ENCODE measurements around the gene DEAF1. TPM values are rescaled to one million over a fixed set of nuclear protein-coding genes. Genes with fewer than 3 reads are reported as not detected.

The DEAF1 gene
- polyA plus RNA-seq, 1 donor (not counting 4 experiments of a cell fraction or from before 2014, with no cell fraction given) = 8.1 TPM

DNA sequence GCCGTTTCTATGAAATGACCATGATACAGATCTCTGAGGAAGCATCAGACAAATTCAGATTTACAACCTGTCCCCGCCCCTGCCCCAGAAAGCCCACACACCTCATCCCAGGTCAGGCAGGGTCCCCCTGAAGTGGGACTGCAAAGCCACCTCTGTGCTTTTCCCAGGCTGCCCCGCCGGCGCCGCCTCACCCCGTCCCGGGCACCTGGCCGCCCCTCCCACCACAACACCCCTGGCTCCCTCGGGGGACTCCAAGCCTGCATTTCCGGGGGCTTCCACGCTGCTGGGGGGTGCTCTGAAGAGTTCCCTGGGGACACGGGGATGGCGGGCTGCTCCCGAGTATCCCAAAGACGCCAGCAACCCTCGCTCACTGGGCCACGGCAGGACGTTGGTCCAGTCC lies 34.7 kb downstream of the DEAF1 start:
- TF ChIP-seq EZH2 (IDR thresholded peaks at IDR 0.05; ENCODE audit: low read length) = no peak
- TF ChIP-seq, protein P1, sequence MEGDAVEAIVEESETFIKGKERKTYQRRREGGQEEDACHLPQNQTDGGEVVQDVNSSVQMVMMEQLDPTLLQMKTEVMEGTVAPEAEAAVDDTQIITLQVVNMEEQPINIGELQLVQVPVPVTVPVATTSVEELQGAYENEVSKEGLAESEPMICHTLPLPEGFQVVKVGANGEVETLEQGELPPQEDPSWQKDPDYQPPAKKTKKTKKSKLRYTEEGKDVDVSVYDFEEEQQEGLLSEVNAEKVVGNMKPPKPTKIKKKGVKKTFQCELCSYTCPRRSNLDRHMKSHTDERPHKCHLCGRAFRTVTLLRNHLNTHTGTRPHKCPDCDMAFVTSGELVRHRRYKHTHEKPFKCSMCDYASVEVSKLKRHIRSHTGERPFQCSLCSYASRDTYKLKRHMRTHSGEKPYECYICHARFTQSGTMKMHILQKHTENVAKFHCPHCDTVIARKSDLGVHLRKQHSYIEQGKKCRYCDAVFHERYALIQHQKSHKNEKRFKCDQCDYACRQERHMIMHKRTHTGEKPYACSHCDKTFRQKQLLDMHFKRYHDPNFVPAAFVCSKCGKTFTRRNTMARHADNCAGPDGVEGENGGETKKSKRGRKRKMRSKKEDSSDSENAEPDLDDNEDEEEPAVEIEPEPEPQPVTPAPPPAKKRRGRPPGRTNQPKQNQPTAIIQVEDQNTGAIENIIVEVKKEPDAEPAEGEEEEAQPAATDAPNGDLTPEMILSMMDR (optimal IDR thresholded peaks at IDR 0.05 in 1 of 3, IDR thresholded peaks at IDR 0.05 in 1 of 3, conservative IDR thresholded peaks at IDR 0.05 in 1 of 3; ENCODE audit: extremely low read depth in 1 of 3, insufficient read depth in 2 of 3, low read length in 3 of 3) = no peak
- no peak overlapping the region for H3K4me2 ChIP-seq (ENCODE audit: control insufficient read depth, extremely low read depth, insufficient read depth, low read depth, low read length)
- no peak overlapping the region for H2AFZ ChIP-seq (ENCODE audit: control insufficient read depth, low read length)
- no peaks in the 10 kb centered on the region for H3K9me1 ChIP-seq (ENCODE audit: control insufficient read depth, extremely low read depth, insufficient read depth, low read length)
- H3K9ac ChIP-seq (ENCODE audit: control insufficient read depth, extremely low read depth, insufficient read depth, low read length) = no peak overlapping the region
- no peaks in the 10 kb centered on the region for H4K20me1 ChIP-seq (ENCODE audit: control insufficient read depth, extremely low read depth, insufficient read depth, low read length)
- DNase-seq (ENCODE audit: low read depth, low spot score) (no peak), FAIRE-seq (no peak)
- no peak overlapping the region for H3K27ac ChIP-seq (ENCODE audit: control insufficient read depth, insufficient read depth, low read length)
- H3K4me1 ChIP-seq (ENCODE audit: control insufficient read depth, extremely low read depth, insufficient read depth, low read length) = peaks cover 7% of the 10 kb centered on the region
- dilution Hi-C loops (cut with MboI; ENCODE audit: extremely low pct_ligation_motif_present, low sequenced_read_pairs) = no loop called here
- H3K4me3 ChIP-seq (ENCODE audit: control insufficient read depth in 2 of 3, extremely low read depth in 1 of 3, insufficient read depth in 2 of 3, low read depth in 1 of 3, low read length in 3 of 3) = no peak overlapping the region
- H3K9me3 ChIP-seq (ENCODE audit: control insufficient read depth, low read depth, low read length) = no peaks in the 10 kb centered on the region
- peaks cover 8 to 9% of the 10 kb centered on the region in 2 experiments for H3K36me3 ChIP-seq (ENCODE audit: control insufficient read depth in 2 of 2, extremely low read depth in 1 of 2, insufficient read depth in 2 of 2, low read length in 2 of 2)
- H3K79me2 ChIP-seq (ENCODE audit: control insufficient read depth, insufficient read depth, low read length) = peaks cover 2% of the 10 kb centered on the region
- no peaks in the 10 kb centered on the region for H3K27me3 ChIP-seq (ENCODE audit: control insufficient read depth, extremely low read depth, insufficient read depth, low read length)

DNA sequence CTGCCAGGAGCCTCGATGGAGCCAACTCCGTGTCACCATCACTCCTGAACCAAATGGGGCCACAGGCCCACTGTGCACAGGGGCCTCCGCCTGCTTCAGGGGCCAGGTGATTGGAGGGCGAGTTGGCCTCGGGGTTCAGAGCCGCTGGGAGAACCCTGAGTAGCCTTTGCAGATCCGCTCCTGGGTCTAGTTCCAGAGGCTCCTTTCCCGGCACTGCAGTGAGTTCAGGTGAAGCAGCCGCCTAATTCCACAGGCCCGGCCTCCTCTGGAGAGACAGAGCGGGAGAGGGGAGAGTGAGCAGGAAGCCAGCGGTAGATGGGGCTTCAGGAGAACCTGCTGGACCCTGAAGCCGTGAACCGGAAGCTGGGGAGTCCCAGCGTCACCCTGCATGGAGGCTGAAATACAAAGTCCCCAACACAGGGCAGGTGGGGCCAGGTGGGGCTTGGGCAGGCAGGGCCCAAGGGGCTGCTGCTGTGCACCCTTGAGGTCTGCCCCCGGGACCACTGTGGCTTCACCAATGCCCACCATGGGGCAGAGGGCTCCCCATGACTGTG lies 35.4 kb downstream of the DEAF1 start:
- FAIRE-seq = no peak

More for the DNA sequence above, 35.4 kb downstream of the DEAF1 start:
- no peak overlapping the region for H3K4me3 ChIP-seq (ENCODE audit: control insufficient read depth in 2 of 3, extremely low read depth in 1 of 3, insufficient read depth in 2 of 3, low read depth in 1 of 3, low read length in 3 of 3)
- H2AFZ ChIP-seq (ENCODE audit: control insufficient read depth, low read length) = no peak overlapping the region
- H3K9me3 ChIP-seq (ENCODE audit: control insufficient read depth, low read depth, low read length) = no peaks in the 10 kb centered on the region
- H3K4me1 ChIP-seq (ENCODE audit: control insufficient read depth, extremely low read depth, insufficient read depth, low read length) = peaks cover 7% of the 10 kb centered on the region
- no peaks in the 10 kb centered on the region for H3K9me1 ChIP-seq (ENCODE audit: control insufficient read depth, extremely low read depth, insufficient read depth, low read length)
- H3K36me3 ChIP-seq (ENCODE audit: control insufficient read depth in 2 of 2, extremely low read depth in 1 of 2, insufficient read depth in 2 of 2, low read length in 2 of 2) = peaks cover 8 to 9% of the 10 kb centered on the region in 2 experiments
- peaks cover 2% of the 10 kb centered on the region for H3K79me2 ChIP-seq (ENCODE audit: control insufficient read depth, insufficient read depth, low read length)
- TF ChIP-seq, protein P1 (optimal IDR thresholded peaks at IDR 0.05 in 1 of 3, IDR thresholded peaks at IDR 0.05 in 1 of 3, conservative IDR thresholded peaks at IDR 0.05 in 1 of 3; ENCODE audit: extremely low read depth in 1 of 3, insufficient read depth in 2 of 3, low read length in 3 of 3) = no peak
- no peak for TF ChIP-seq EZH2 (IDR thresholded peaks at IDR 0.05; ENCODE audit: low read length)
- dilution Hi-C loops (cut with MboI; ENCODE audit: extremely low pct_ligation_motif_present, low sequenced_read_pairs) = no loop called here
- no peaks in the 10 kb centered on the region for H4K20me1 ChIP-seq (ENCODE audit: control insufficient read depth, extremely low read depth, insufficient read depth, low read length)
- H3K4me2 ChIP-seq (ENCODE audit: control insufficient read depth, extremely low read depth, insufficient read depth, low read depth, low read length) = no peak overlapping the region
- no peaks in the 10 kb centered on the region for H3K27me3 ChIP-seq (ENCODE audit: control insufficient read depth, extremely low read depth, insufficient read depth, low read length)
- H3K9ac ChIP-seq (ENCODE audit: control insufficient read depth, extremely low read depth, insufficient read depth, low read length) = no peak overlapping the region
- H3K27ac ChIP-seq (ENCODE audit: control insufficient read depth, insufficient read depth, low read length) = no peak overlapping the region
- DNase-seq (ENCODE audit: low read depth, low spot score) = no peak

Data from keratinocyte (primary cell).